HEK293 (cell line): ENCODE measurements around the gene QRFPR.

Source experiments
- CTCF ChIA-PET: fragments of 350-600 bp; formaldehyde crosslinking; extraction: SDS; loops from one replicate; lab custom pipeline; 2021; ENCODE audit warnings: antibody characterized with exemption; lab: Yijun Ruan, JAX
- POLR2A ChIA-PET: fragments of 300-600 bp; formaldehyde crosslinking; extraction: SDS; loops from one replicate; lab custom pipeline; 2020; ENCODE audit warnings: antibody characterized with exemption, inconsistent platforms; lab: Yijun Ruan, JAX
- H3K27ac ChIP-seq: fragments of 200-500 bp; sonication (Bioruptor generic); 2 replicates; pipeline ENCODE4 v1.5.1; 2014; ENCODE audit warnings: low read depth, low read length, control low read depth, inconsistent platforms; ENCODE audit errors: extremely low read depth
- H3K36me3 ChIP-seq, 2 experiments: fragments of 200-500 bp in 1 of 2; sonication (Bioruptor generic) in 1 of 2; 1 replicate in 1 of 2; 2 replicates in 1 of 2; pipeline ENCODE4 v1.5.1; 2014 to 2017; ENCODE audit warnings: inconsistent platforms in 2 of 2, low read length in 2 of 2; ENCODE audit not compliant: control insufficient read depth in 2 of 2, insufficient read depth in 1 of 2
- H3K4me1 ChIP-seq: fragments of 200-500 bp; sonication (Bioruptor generic); 2 replicates; pipeline ENCODE4 v1.5.1; 2014; ENCODE audit warnings: mild to moderate bottlenecking, low read length, inconsistent platforms; ENCODE audit not compliant: control insufficient read depth, insufficient read depth
- H3K4me3 ChIP-seq: 2 replicates; pipeline ENCODE4 v1.5.1; 2011; ENCODE audit warnings: low read depth, mild to moderate bottlenecking, control low read depth, low read length, moderate library complexity
- H3K9me3 ChIP-seq: fragments of 200-500 bp; sonication (Bioruptor generic); 2 replicates; pipeline ENCODE4 v1.5.1; 2014; ENCODE audit warnings: low read depth, low read length, inconsistent platforms; ENCODE audit not compliant: control insufficient read depth, insufficient read depth
- FEZF1 ChIP-seq: fragments of 450-650 bp; formaldehyde crosslinking; IDR thresholded peaks from 2 replicates; pipeline ENCODE4 v1.5.1; 2016; ENCODE audit warnings: missing biosample characterization, missing genetic modification characterization
- IKZF3 ChIP-seq: fragments of 450-650 bp; IDR thresholded peaks from 2 replicates; pipeline ENCODE4 v1.5.0; 2018; ENCODE audit warnings: missing biosample characterization, mild to moderate bottlenecking, missing genetic modification characterization, moderate library complexity
- KLF1 ChIP-seq: fragments of 450-650 bp; formaldehyde crosslinking; IDR thresholded peaks from 2 replicates; pipeline ENCODE4 v1.5.1; 2016; ENCODE audit warnings: missing biosample characterization, missing genetic modification characterization
- SP3 ChIP-seq: fragments of 450-650 bp; formaldehyde crosslinking; IDR thresholded peaks from 2 replicates; pipeline ENCODE4 v1.5.1; 2016; ENCODE audit warnings: missing biosample characterization, missing genetic modification characterization
- SP7 ChIP-seq: fragments of 450-650 bp; formaldehyde crosslinking; IDR thresholded peaks from 2 replicates; pipeline ENCODE4 v1.5.1; 2016; ENCODE audit warnings: missing biosample characterization, missing genetic modification characterization
- ZBTB7A ChIP-seq: fragments of 450-650 bp; formaldehyde crosslinking; IDR thresholded peaks from 2 replicates; pipeline ENCODE4 v1.5.1; 2016; ENCODE audit warnings: low read depth, missing biosample characterization, missing genetic modification characterization
- ZFP69B ChIP-seq: fragments of 450-650 bp; formaldehyde crosslinking; IDR thresholded peaks from 2 replicates; pipeline ENCODE4 v1.5.1; 2016; ENCODE audit warnings: missing biosample characterization, missing genetic modification characterization
- ZNF266 ChIP-seq: fragments of 450-650 bp; formaldehyde crosslinking; IDR thresholded peaks from 2 replicates; pipeline ENCODE4 v1.5.1; 2016; ENCODE audit warnings: missing biosample characterization, missing genetic modification characterization, low read depth
- ZNF324 ChIP-seq: fragments of 450-650 bp; formaldehyde crosslinking; IDR thresholded peaks from 2 replicates; pipeline ENCODE4 v1.5.1; 2016; ENCODE audit warnings: missing biosample characterization, missing genetic modification characterization
- ZNF404 ChIP-seq: fragments of 450-650 bp; formaldehyde crosslinking; IDR thresholded peaks from 2 replicates; pipeline ENCODE4 v1.5.1; 2017; ENCODE audit warnings: missing biosample characterization, missing genetic modification characterization
- ZNF426 ChIP-seq: fragments of 450-650 bp; formaldehyde crosslinking; IDR thresholded peaks from 2 replicates; pipeline ENCODE4 v1.5.1; 2017; ENCODE audit warnings: missing biosample characterization, missing genetic modification characterization, mild to moderate bottlenecking, inconsistent platforms, moderate library complexity
- ZNF501 ChIP-seq: fragments of 450-650 bp; formaldehyde crosslinking; IDR thresholded peaks from 2 replicates; pipeline ENCODE4 v1.5.1; 2016; ENCODE audit warnings: missing biosample characterization, missing genetic modification characterization
- ZNF610 ChIP-seq: fragments of 450-650 bp; formaldehyde crosslinking; IDR thresholded peaks from 2 replicates; pipeline ENCODE4 v1.5.1; 2016; ENCODE audit warnings: missing biosample characterization, missing genetic modification characterization, borderline replicate concordance
- ZNF664 ChIP-seq: fragments of 450-650 bp; formaldehyde crosslinking; IDR thresholded peaks from 2 replicates; pipeline ENCODE4 v1.5.1; 2016; ENCODE audit warnings: missing biosample characterization, missing genetic modification characterization
- ZNF701 ChIP-seq: fragments of 450-650 bp; formaldehyde crosslinking; IDR thresholded peaks from 2 replicates; pipeline ENCODE4 v1.5.1; 2016; ENCODE audit warnings: missing biosample characterization, missing genetic modification characterization
- ZNF747 ChIP-seq: fragments of 450-650 bp; formaldehyde crosslinking; IDR thresholded peaks from 2 replicates; pipeline ENCODE4 v1.5.1; 2016; ENCODE audit warnings: missing biosample characterization, missing genetic modification characterization
- ZNF768 ChIP-seq: fragments of 450-650 bp; formaldehyde crosslinking; IDR thresholded peaks from 2 replicates; pipeline ENCODE4 v1.5.1; 2018; ENCODE audit warnings: missing biosample characterization, mild to moderate bottlenecking, missing genetic modification characterization
- ZNF785 ChIP-seq: fragments of 450-650 bp; formaldehyde crosslinking; IDR thresholded peaks from 2 replicates; pipeline ENCODE4 v1.5.1; 2016; ENCODE audit warnings: missing biosample characterization, missing genetic modification characterization
- TF ChIP-seq, protein P1 (sequence below): fragments of 450-650 bp; formaldehyde crosslinking; IDR thresholded peaks from 2 replicates; pipeline ENCODE4 v1.5.1; 2017; ENCODE audit warnings: missing biosample characterization, mild to moderate bottlenecking, missing genetic modification characterization, moderate library complexity
- TF ChIP-seq, protein P2 (sequence below): fragments of 450-650 bp; formaldehyde crosslinking; IDR thresholded peaks from 2 replicates; pipeline ENCODE4 v1.5.1; 2016; ENCODE audit warnings: missing biosample characterization, missing genetic modification characterization, borderline replicate concordance
- TF ChIP-seq, protein P3 (sequence below): fragments of 450-650 bp; IDR thresholded peaks from 2 replicates; pipeline ENCODE4 v1.5.1; 2018; ENCODE audit warnings: missing biosample characterization, mild to moderate bottlenecking, missing genetic modification characterization

QRFPR gene

DNA sequence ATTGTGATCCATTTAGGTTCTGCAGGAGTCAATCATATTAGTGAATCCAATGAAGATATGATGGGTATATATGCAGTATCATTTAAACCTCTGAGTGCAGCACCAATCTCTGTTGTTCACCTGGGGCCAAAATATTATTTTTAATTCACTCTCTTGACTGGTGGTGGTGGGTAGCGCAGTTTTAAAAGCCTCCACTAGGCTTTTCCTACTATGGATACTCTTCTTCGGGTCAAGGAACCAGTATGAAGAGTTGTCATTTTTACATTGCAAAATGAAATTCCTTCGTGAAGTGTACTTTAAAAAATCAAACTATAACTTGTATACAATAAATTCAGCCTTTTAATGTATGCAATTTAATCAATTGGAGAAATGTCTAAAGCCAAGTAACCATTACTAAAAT lies 56.5 kb downstream of the QRFPR start:
- H3K9me3 ChIP-seq: no peaks in the 10 kb centered on the region
- POLR2A ChIA-PET: no interaction called here
- H3K4me3 ChIP-seq: no peak overlapping the region
- CTCF ChIA-PET: interaction anchor here (0.6 to 0.7 kb wide), 2 partner anchors 43 to 415 kb away, joined by 3 read pairs; no protein-coding TSS in a partner anchor
- TF ChIP-seq, protein P1, sequence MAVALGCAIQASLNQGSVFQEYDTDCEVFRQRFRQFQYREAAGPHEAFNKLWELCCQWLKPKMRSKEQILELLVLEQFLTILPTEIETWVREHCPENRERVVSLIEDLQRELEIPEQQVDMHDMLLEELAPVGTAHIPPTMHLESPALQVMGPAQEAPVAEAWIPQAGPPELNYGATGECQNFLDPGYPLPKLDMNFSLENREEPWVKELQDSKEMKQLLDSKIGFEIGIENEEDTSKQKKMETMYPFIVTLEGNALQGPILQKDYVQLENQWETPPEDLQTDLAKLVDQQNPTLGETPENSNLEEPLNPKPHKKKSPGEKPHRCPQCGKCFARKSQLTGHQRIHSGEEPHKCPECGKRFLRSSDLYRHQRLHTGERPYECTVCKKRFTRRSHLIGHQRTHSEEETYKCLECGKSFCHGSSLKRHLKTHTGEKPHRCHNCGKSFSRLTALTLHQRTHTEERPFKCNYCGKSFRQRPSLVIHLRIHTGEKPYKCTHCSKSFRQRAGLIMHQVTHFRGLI (tag by site-specific recombination): no peak
- TF ChIP-seq FEZF1 (tag by site-specific recombination) (no peak), SP7 (tag by site-specific recombination) (no peak), ZNF701 (tag by site-specific recombination) (no peak), ZNF426 (no peak), ZNF768 (tag by site-specific recombination) (no peak)
- H3K36me3 ChIP-seq: no peaks in the 10 kb centered on the region
- H3K4me1 ChIP-seq: no peaks in the 10 kb centered on the region
- no peak overlapping the region for H3K27ac ChIP-seq

DNA sequence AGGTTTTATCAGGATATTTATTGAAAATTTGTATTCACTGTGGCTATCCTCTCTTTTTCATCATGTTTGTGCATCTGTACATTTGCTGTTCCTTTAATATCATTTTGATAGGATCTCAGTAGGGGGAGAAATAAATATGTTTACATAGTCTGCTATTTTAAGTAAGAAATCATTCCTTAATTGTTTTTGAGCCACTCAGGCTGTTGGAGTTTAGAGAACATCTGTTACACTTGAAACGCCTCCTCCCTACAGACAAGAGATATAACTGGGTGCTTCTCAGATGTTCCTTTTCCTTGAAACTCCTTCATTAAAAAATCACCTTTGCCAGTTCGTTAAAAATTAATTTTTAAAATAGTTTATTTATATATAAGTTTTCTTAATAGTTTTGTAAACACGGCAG lies 59.4 kb downstream of the QRFPR start:
- Histone ChIP-seq H3K4me1 (no peaks in the 10 kb centered on the region), H3K4me3 (no peak overlapping the region), H3K9me3 (no peaks in the 10 kb centered on the region), H3K27ac (no peak overlapping the region), H3K36me3 (no peaks in the 10 kb centered on the region)
- ChIA-PET POLR2A (no interaction called here), CTCF (no interaction called here)
- TF ChIP-seq, protein P2, sequence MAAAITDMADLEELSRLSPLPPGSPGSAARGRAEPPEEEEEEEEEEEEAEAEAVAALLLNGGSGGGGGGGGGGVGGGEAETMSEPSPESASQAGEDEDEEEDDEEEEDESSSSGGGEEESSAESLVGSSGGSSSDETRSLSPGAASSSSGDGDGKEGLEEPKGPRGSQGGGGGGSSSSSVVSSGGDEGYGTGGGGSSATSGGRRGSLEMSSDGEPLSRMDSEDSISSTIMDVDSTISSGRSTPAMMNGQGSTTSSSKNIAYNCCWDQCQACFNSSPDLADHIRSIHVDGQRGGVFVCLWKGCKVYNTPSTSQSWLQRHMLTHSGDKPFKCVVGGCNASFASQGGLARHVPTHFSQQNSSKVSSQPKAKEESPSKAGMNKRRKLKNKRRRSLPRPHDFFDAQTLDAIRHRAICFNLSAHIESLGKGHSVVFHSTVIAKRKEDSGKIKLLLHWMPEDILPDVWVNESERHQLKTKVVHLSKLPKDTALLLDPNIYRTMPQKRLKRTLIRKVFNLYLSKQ: no peak
- TF ChIP-seq ZNF501 (no peak), SP3 (tag by site-specific recombination) (no peak), ZNF610 (tag by site-specific recombination) (no peak), ZNF664 (tag by site-specific recombination) (no peak), ZNF324 (tag by site-specific recombination) (no peak), KLF1 (no peak), ZNF747 (tag by site-specific recombination) (no peak), IKZF3 (no peak), ZNF404 (tag by site-specific recombination) (no peak), ZBTB7A (tag by site-specific recombination) (no peak), ZNF266 (no peak), ZFP69B (no peak), ZNF785 (tag by site-specific recombination) (no peak)
- TF ChIP-seq, protein P1 (tag by site-specific recombination): no peak
- TF ChIP-seq, protein P3, sequence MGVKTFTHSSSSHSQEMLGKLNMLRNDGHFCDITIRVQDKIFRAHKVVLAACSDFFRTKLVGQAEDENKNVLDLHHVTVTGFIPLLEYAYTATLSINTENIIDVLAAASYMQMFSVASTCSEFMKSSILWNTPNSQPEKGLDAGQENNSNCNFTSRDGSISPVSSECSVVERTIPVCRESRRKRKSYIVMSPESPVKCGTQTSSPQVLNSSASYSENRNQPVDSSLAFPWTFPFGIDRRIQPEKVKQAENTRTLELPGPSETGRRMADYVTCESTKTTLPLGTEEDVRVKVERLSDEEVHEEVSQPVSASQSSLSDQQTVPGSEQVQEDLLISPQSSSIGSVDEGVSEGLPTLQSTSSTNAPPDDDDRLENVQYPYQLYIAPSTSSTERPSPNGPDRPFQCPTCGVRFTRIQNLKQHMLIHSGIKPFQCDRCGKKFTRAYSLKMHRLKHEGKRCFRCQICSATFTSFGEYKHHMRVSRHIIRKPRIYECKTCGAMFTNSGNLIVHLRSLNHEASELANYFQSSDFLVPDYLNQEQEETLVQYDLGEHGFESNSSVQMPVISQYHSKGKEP (tag by site-specific recombination): no peak
